HepG2 (cell line): ENCODE results near the gene FBXW4.

Source experiments
- TBX3 ChIP-seq: fragments of 450-650 bp; IDR thresholded peaks from 2 replicates; pipeline ENCODE4 v1.6.1; 2017; ENCODE audit warnings: antibody characterized with exemption, mild to moderate bottlenecking, inconsistent platforms, borderline replicate concordance
- ZNF24 ChIP-seq: fragments of 450-650 bp; IDR thresholded peaks from 2 replicates; pipeline ENCODE4 v1.6.1; 2017; ENCODE audit warnings: antibody characterized with exemption, mild to moderate bottlenecking
- TF ChIP-seq, protein P1 (sequence below): sonication (generic); formaldehyde crosslinking; IDR thresholded peaks from 2 replicates; pipeline ENCODE4 v1.5.0; 2020; ENCODE audit warnings: missing genetic modification reagents
- TF ChIP-seq, protein P2 (sequence below): sonication (generic); formaldehyde crosslinking; IDR thresholded peaks from 2 replicates; pipeline ENCODE4 v1.4.0; 2020; ENCODE audit warnings: missing genetic modification reagents

GRCh38 chr10:101725296-101726114 lies 30.5 kb upstream of the FBXW4 start:
- TF ChIP-seq, protein P1, sequence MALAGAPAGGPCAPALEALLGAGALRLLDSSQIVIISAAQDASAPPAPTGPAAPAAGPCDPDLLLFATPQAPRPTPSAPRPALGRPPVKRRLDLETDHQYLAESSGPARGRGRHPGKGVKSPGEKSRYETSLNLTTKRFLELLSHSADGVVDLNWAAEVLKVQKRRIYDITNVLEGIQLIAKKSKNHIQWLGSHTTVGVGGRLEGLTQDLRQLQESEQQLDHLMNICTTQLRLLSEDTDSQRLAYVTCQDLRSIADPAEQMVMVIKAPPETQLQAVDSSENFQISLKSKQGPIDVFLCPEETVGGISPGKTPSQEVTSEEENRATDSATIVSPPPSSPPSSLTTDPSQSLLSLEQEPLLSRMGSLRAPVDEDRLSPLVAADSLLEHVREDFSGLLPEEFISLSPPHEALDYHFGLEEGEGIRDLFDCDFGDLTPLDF (CRISPR knock-in tag) = no peak
- TF ChIP-seq, protein P2, sequence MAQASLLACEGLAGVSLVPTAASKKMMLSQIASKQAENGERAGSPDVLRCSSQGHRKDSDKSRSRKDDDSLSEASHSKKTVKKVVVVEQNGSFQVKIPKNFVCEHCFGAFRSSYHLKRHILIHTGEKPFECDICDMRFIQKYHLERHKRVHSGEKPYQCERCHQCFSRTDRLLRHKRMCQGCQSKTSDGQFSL (CRISPR knock-in tag) = no peak
- TF ChIP-seq TBX3 = no peak
- TF ChIP-seq ZNF24 = no peak
